Activated CD4-positive, alpha-beta T cell treated with anti-CD3 and anti-CD28 coated beads, Interleukin-2, amount 50 U/mL, for 1 hour (primary cell): ENCODE results near the gene SUCO.
A peak's percentile ranks its signal among the peaks of the same experiment; 100 is the strongest.

Experiments
- DNase-seq: peaks from one replicate; pipeline ENCODE4 v3.0.0-alpha.2; 2020

The SUCO gene

GRCh38 chr1:172653015-172653709 lies 120.2 kb downstream of the SUCO start:
- no peak for DNase-seq

- DNase-seq: no peak
Observed at GRCh38 chr1:172654535-172654934, 121.6 kb downstream of the SUCO start.

DNA sequence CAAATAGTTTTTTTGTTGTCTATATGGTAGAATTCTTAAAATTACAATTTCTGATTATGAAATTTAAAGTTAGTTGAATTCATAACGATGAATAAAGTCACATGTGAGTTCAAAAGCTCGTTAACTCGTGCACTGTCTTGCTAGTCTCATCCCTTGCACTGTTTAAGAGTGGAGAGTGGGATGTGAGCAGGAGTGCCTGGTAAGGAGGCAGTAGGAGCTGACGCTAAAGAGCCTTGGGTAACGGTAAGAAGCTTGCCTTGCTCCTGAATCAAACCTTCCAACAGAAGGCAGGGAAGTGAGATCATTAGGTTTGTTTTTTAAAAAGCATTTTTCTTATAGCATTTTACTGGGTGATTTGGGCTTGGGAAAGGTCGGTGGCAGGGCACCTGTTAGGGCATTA lies 123.6 kb downstream of the SUCO start:
- no peak for DNase-seq

GRCh38 chr1:172657586-172657985 lies 124.6 kb downstream of the SUCO start:
- no peak for DNase-seq

DNA sequence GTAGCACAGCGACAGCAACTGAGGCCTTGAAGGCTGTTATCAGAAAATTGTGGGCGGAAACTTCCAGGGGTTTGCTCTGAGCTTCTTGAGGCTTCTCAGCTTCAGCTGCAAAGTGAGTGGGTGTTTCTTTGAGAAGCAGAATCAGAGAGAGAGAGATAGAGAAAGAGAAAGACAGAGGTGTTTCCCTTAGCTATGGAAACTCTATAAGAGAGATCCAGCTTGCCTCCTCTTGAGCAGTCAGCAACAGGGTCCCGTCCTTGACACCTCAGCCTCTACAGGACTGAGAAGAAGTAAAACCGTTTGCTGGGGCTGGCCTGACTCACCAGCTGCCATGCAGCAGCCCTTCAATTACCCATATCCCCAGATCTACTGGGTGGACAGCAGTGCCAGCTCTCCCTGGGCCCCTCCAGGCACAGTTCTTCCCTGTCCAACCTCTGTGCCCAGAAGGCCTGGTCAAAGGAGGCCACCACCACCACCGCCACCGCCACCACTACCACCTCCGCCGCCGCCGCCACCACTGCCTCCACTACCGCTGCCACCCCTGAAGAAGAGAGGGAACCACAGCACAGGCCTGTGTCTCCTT lies 126.0 kb downstream of the SUCO start, which contains the start of gene FASLG:
TSS of gene FASLG (plus strand) at position 233 of the 583 bp plus-strand sequence. CDS start at position 332, 99 bp downstream.
- DNase-seq: peak; percentile 32

GRCh38 chr1:172661107-172661506 lies 128.2 kb downstream of the SUCO start:
- no peak for DNase-seq
